ENCODE data around the gene TLCD3A. TPM values are rescaled to one million over a fixed set of nuclear protein-coding genes. Genes with fewer than 3 reads are reported as not detected.

The TLCD3A gene
- polyA plus RNA-seq, 1 of the 3 experiments (the other 2 are of a cell fraction), result 31.7 TPM

DNA sequence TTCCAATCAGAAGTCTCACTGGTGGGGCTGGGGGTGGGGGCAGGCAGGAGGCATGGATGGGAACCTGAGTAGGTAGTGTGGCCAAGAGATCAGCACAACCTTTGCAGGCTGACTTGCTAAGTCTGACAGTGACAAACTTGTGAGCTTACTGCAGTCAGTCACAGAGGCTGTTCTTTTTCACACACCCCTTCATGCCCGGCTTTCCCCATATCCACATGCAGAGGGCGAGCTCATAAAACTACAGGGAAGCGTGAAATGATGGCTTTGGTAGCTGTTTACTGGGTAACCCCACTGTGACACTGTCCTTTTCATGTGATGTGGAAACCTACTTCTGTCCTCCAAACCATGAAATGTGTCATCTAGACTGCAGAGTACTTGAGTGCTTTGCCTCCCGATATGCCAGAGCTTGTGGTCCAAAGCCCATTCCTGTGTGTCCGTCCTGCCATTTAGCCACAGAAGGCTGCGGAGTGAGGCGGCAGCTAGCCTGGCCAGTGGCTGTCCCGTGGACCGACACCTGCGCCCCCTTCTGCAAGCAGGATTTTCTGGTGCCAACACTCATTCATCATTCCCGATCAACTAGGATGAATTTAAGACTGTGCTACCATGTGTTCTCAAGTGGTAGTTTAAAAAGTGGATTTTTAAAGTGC is 9.9 kb downstream of the TLCD3A start:
- Histone ChIP-seq H3K4me2 (no peak overlapping the region), H3K9ac (no peak overlapping the region), H3K4me1 (ENCODE audit: control insufficient read depth in 1 of 2, insufficient read depth in 2 of 2, low read depth in 1 of 2, low read length in 1 of 2) (no peaks in the 10 kb centered on the region), H3K36me3 (replicated peaks in 1 of 2; ENCODE audit: control insufficient read depth in 1 of 2, insufficient read depth in 2 of 2, low read length in 1 of 2) (peaks cover 18 to 71% of the 10 kb centered on the region in 2 experiments), H3K79me2 (ENCODE audit: insufficient read depth) (peaks cover 19% of the 10 kb centered on the region; the same call in 1 of the 2 replicates), H3K9me2 (no peaks in the 10 kb centered on the region), H3K27me3 (ENCODE audit: insufficient read depth) (no peaks in the 10 kb centered on the region), H3K9me3 (no peaks in the 10 kb centered on the region), H3K27ac (ENCODE audit: low read depth in 2 of 2, low read length in 1 of 2) (no peak overlapping the region), H2AFZ (ENCODE audit: low read depth) (no peak overlapping the region), H4K20me1 (ENCODE audit: insufficient read depth) (no peaks in the 10 kb centered on the region), H3F3A (replicated peaks; ENCODE audit: insufficient read depth) (no peaks in the 10 kb centered on the region), H3K4me3 (ENCODE audit: low read depth in 2 of 2, low read length in 1 of 2) (no peak overlapping the region)
- POLR2A ChIA-PET, result interaction anchor here (0.9 to 1.2 kb wide), 2 partner anchors 9 kb away, joined by 3 read pairs; no protein-coding TSS in a partner anchor
- CTCF ChIA-PET, result interaction anchor here (2.0 kb wide), 1 partner anchor 9 kb away, joined by 8 read pairs; no protein-coding TSS in a partner anchor
- WGBS (ENCODE audit: low lambda C conversion rate), result 95% methylated on average over 11 of the region's 11 CpGs
- no peak for DNase-seq
- TF ChIP-seq EP300 (IDR thresholded peaks at IDR 0.05; ENCODE audit: borderline replicate concordance in 1 of 2, low read depth in 1 of 2, low read length in 1 of 2), result no peak

DNA sequence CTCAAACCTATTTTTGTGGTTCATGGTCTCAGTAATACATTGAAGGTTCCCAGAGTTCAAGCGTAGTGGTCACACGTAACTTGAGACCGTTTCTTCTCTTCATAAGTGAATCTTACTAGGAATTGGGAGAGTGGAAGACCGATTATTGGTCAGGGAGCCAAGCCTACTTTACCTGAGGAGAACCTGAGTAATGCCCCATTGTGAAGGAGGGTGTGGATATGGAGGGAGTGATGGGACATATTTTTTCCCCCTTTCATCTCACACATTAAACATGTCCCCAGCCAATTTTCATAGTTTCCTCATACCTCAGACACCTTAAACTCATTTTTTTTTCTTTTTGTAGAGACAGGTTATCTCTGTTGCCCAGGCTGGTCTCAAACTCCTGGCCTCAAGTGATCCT is 10.7 kb downstream of the TLCD3A start:
- DNase-seq, result no peak
- 96% methylated on average over 4 of the region's 4 CpGs for WGBS (ENCODE audit: low lambda C conversion rate)
- Histone ChIP-seq H3K27ac (ENCODE audit: low read depth in 2 of 2, low read length in 1 of 2) (no peak overlapping the region), H3K36me3 (replicated peaks in 1 of 2; ENCODE audit: control insufficient read depth in 1 of 2, insufficient read depth in 2 of 2, low read length in 1 of 2) (peaks cover 20 to 73% of the 10 kb centered on the region in 2 experiments), H3K79me2 (ENCODE audit: insufficient read depth) (peaks cover 20% of the 10 kb centered on the region; the same call in 1 of the 2 replicates), H3K4me1 (ENCODE audit: control insufficient read depth in 1 of 2, insufficient read depth in 2 of 2, low read depth in 1 of 2, low read length in 1 of 2) (no peaks in the 10 kb centered on the region), H4K20me1 (ENCODE audit: insufficient read depth) (no peaks in the 10 kb centered on the region), H3K9me2 (no peaks in the 10 kb centered on the region), H3K27me3 (ENCODE audit: insufficient read depth) (no peaks in the 10 kb centered on the region), H3K9me3 (no peaks in the 10 kb centered on the region), H3K4me2 (no peak overlapping the region), H3K9ac (no peak overlapping the region), H2AFZ (ENCODE audit: low read depth) (no peak overlapping the region), H3K4me3 (ENCODE audit: low read depth in 2 of 2, low read length in 1 of 2) (no peak overlapping the region), H3F3A (replicated peaks; ENCODE audit: insufficient read depth) (no peaks in the 10 kb centered on the region)
- TF ChIP-seq MXI1 (IDR thresholded peaks at IDR 0.05; ENCODE audit: low read depth, low read length) (no peak), EP300 (IDR thresholded peaks at IDR 0.05; ENCODE audit: borderline replicate concordance in 1 of 2, low read depth in 1 of 2, low read length in 1 of 2) (no peak), SIN3A (IDR thresholded peaks at IDR 0.05; ENCODE audit: borderline replicate concordance, low read depth, low read length) (no peak), RCOR1 (IDR thresholded peaks at IDR 0.05; ENCODE audit: low read length) (no peak), ELF1 (IDR thresholded peaks at IDR 0.05) (no peak), RXRA (IDR thresholded peaks at IDR 0.05; ENCODE audit: borderline replicate concordance, low read depth) (no peak), EZH2phosphoT487 (IDR thresholded peaks at IDR 0.05; ENCODE audit: borderline replicate concordance, low read depth) (no peak), NRF1 (IDR thresholded peaks at IDR 0.05; ENCODE audit: low read depth, low read length) (no peak), FOXJ3 (CRISPR knock-in tag; IDR thresholded peaks at IDR 0.05) (no peak), RFX5 (IDR thresholded peaks at IDR 0.05; ENCODE audit: low read length) (no peak), FOXM1 (IDR thresholded peaks at IDR 0.05; ENCODE audit: low read depth) (no peak), TEAD4 (IDR thresholded peaks at IDR 0.05; ENCODE audit: borderline replicate concordance, insufficient read depth) (no peak), TAF1 (IDR thresholded peaks at IDR 0.05; ENCODE audit: borderline replicate concordance, low read depth, low read length) (no peak)
- TF ChIP-seq, protein P1, sequence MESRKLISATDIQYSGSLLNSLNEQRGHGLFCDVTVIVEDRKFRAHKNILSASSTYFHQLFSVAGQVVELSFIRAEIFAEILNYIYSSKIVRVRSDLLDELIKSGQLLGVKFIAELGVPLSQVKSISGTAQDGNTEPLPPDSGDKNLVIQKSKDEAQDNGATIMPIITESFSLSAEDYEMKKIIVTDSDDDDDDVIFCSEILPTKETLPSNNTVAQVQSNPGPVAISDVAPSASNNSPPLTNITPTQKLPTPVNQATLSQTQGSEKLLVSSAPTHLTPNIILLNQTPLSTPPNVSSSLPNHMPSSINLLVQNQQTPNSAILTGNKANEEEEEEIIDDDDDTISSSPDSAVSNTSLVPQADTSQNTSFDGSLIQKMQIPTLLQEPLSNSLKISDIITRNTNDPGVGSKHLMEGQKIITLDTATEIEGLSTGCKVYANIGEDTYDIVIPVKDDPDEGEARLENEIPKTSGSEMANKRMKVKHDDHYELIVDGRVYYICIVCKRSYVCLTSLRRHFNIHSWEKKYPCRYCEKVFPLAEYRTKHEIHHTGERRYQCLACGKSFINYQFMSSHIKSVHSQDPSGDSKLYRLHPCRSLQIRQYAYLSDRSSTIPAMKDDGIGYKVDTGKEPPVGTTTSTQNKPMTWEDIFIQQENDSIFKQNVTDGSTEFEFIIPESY (IDR thresholded peaks at IDR 0.05; ENCODE audit: borderline replicate concordance, low read depth), result no peak
- TF ChIP-seq, protein P2, sequence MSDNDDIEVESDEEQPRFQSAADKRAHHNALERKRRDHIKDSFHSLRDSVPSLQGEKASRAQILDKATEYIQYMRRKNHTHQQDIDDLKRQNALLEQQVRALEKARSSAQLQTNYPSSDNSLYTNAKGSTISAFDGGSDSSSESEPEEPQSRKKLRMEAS (IDR thresholded peaks at IDR 0.05; ENCODE audit: low read depth), result no peak
- TF ChIP-seq, protein P3, sequence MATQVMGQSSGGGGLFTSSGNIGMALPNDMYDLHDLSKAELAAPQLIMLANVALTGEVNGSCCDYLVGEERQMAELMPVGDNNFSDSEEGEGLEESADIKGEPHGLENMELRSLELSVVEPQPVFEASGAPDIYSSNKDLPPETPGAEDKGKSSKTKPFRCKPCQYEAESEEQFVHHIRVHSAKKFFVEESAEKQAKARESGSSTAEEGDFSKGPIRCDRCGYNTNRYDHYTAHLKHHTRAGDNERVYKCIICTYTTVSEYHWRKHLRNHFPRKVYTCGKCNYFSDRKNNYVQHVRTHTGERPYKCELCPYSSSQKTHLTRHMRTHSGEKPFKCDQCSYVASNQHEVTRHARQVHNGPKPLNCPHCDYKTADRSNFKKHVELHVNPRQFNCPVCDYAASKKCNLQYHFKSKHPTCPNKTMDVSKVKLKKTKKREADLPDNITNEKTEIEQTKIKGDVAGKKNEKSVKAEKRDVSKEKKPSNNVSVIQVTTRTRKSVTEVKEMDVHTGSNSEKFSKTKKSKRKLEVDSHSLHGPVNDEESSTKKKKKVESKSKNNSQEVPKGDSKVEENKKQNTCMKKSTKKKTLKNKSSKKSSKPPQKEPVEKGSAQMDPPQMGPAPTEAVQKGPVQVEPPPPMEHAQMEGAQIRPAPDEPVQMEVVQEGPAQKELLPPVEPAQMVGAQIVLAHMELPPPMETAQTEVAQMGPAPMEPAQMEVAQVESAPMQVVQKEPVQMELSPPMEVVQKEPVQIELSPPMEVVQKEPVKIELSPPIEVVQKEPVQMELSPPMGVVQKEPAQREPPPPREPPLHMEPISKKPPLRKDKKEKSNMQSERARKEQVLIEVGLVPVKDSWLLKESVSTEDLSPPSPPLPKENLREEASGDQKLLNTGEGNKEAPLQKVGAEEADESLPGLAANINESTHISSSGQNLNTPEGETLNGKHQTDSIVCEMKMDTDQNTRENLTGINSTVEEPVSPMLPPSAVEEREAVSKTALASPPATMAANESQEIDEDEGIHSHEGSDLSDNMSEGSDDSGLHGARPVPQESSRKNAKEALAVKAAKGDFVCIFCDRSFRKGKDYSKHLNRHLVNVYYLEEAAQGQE (IDR thresholded peaks at IDR 0.05; ENCODE audit: low read depth, low read length), result no peak
- TF ChIP-seq, protein P4, sequence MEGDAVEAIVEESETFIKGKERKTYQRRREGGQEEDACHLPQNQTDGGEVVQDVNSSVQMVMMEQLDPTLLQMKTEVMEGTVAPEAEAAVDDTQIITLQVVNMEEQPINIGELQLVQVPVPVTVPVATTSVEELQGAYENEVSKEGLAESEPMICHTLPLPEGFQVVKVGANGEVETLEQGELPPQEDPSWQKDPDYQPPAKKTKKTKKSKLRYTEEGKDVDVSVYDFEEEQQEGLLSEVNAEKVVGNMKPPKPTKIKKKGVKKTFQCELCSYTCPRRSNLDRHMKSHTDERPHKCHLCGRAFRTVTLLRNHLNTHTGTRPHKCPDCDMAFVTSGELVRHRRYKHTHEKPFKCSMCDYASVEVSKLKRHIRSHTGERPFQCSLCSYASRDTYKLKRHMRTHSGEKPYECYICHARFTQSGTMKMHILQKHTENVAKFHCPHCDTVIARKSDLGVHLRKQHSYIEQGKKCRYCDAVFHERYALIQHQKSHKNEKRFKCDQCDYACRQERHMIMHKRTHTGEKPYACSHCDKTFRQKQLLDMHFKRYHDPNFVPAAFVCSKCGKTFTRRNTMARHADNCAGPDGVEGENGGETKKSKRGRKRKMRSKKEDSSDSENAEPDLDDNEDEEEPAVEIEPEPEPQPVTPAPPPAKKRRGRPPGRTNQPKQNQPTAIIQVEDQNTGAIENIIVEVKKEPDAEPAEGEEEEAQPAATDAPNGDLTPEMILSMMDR (IDR thresholded peaks at IDR 0.05), result no peak
- ChIA-PET POLR2A (no interaction called here), CTCF (interaction anchor here (0.7 to 1.3 kb wide), 2 partner anchors 331 to 434 kb away, joined by 3 to 4 read pairs; no protein-coding TSS in a partner anchor)
